NK-92 (cell line): Measurements from ENCODE around the gene CABCOCO1.

Experiments
- DNase-seq: peaks from one replicate; lab custom pipeline; 2025; ENCODE audit not compliant: unreplicated experiment; lab: John Stamatoyannopoulos, UW

CABCOCO1 gene

GRCh38 chr10:61812052-61812721, 149.5 kb downstream of the CABCOCO1 start:
- no peak for DNase-seq

GRCh38 chr10:61812920-61813319, 150.2 kb downstream of the CABCOCO1 start:
- no peak for DNase-seq

- DNase-seq, result no peak
Observed at GRCh38 chr10:61814160-61814559, 151.4 kb downstream of the CABCOCO1 start.

GRCh38 chr10:61815496-61815895, 152.8 kb downstream of the CABCOCO1 start:
- DNase-seq, result no peak
